NCI-H510A treated with DMSO at 0.1 percent for 48 hours (cell line): Measurements from ENCODE around the gene KRT20.
"Not testable (repeated sequence)": the region's sequence is repeated elsewhere in the genome, so short reads cannot be mapped to it uniquely, and the experiment has no call there.

Source experiments
- DNase-seq: peaks from one replicate; lab custom pipeline; 2025; lab: John Stamatoyannopoulos, UW

The KRT20 gene

DNA sequence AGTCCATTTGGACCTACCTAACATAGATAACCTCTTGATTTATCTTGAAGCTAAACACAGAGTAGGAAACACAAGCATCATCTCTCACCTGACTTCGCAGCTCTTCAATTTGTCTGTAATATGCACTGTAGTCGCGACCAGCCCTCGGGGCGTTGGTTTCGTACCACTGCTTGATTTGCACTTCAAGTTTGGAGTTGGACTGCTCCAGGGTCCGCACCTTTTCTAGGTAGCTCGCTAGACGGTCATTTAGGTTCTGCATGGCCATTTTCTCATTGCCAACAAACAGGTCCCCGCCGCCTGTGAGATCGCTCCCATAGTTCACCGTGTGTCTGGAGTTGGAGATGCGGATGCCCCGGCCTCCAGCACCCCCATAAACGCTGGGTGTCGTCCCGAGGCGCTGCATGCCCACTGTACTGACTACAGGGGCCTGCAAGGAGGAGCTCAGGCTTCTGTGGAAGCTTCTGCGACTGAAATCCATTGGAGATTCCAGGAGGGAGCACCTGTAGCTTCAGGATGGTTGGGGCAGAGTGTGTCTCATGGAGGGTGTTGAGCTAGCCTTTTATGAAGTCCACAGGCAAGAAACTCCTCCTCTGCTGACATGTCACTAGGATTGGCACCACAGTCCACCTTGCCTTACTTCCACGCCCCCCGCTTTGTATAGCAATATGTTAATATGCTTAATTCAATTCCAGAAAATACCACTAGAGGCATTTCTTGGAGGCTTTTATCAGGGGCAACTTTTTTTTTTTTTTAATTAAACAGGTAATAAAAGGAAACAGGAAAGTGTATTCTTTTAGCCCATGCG lies at the start of gene KRT20:
TSS of gene KRT20 (minus strand) at position 535 of the 805 bp plus-strand sequence. CDS start at position 478, 57 bp downstream.
- no peak for DNase-seq

DNA sequence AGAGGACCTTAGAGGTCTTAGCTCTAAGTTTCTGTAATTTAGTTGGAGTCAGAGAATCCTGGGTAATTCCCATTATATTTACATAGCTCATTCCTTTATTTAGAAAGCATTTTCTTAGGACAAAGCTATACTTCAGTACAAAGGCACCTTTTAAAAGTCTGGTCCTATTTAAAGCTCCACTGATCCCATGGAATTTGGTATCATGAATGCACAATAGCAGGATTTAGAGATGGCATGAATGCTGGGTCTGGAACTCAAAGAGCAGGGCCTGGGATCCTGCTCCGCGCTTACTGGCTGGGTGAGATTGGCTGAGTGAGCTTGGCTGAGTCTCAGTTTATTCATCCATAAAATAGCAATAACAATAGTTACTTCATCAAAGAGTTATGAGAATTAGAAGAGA lies 47.6 kb upstream of the KRT20 start:
- no peak for DNase-seq

DNA sequence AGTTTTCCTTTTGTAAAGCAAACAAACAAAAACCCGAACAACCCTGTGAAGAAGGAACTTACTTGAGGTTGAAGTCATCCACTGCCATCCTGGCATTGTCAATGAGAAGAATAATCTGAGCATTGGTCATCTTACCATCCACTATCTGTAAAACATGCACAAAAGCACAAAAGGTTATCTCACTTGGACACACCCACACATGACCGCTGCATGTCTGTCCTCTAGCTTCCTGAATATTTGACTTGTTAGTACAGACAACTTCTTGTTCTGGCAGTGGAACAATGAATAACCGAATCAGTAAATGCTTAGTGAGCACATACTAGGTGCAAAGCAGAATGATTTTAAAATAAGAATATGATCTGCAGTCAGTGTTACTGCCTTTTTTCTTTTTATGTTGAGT lies 46.3 kb upstream of the KRT20 start:
- DNase-seq: no peak

GRCh38 chr17:40926341-40926740 lies 41.3 kb upstream of the KRT20 start:
- DNase-seq: no peak

DNA sequence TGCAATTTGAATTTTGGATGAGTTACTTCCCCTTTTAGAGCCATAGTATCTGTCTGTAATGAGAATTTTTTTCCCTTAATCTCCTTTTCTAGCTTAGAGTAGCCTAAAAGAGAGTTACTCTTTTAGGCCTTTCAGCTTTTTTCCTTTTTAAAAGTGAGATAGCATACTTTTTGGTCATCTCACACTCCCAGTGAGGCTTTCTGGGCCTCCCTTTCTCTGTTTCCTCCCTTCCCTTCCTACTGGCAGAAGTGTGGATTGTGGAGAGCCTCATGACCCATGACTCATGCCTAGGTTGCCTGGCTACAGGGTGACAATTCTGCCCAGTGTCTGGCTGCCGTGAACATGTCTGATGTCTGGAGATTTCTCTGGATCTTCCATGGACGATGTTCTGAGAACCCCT lies 37.2 kb upstream of the KRT20 start:
- DNase-seq: no peak

DNA sequence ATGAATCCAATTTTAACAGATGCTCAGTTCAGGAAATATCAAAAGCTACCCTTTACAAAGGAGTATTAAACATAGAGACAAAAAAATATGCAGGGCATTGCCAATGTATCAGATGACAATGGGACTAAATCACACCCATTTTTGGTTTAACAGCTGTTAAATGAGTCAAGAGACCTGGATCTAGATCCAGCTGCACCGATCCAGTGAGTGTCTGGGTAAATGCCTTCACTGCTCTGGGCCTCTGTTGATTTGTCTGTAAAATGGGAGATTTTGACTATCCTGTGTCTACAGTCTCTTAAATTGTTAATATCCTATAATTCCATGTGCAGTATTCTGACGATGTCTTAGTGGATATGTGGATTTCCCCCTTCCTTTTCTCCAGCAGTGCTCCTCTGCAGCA lies 36.0 kb upstream of the KRT20 start:
- no peak for DNase-seq

GRCh38 chr17:40917116-40917515 lies 32.1 kb upstream of the KRT20 start:
- DNase-seq: not testable (repeated sequence)

DNA sequence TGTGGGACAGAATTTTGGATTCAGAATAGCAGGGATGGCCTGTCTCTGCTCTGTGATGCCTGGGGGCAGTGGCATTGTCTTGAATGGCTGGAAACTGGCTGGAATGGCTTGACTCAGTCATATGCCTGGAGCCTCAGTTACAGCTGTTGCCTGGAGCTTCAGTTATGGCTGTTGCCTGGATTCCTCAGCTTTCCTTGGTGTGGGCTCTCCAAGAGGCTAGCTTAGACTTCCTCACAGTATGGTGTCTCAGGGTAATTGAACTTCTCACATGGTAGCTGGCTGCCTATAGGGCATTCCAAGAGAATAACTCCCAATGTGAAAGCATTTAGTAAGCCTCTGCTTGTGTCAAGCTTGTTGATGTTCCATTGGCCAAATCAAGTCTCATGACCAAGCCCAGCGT lies 31.3 kb upstream of the KRT20 start:
- no peak for DNase-seq

DNA sequence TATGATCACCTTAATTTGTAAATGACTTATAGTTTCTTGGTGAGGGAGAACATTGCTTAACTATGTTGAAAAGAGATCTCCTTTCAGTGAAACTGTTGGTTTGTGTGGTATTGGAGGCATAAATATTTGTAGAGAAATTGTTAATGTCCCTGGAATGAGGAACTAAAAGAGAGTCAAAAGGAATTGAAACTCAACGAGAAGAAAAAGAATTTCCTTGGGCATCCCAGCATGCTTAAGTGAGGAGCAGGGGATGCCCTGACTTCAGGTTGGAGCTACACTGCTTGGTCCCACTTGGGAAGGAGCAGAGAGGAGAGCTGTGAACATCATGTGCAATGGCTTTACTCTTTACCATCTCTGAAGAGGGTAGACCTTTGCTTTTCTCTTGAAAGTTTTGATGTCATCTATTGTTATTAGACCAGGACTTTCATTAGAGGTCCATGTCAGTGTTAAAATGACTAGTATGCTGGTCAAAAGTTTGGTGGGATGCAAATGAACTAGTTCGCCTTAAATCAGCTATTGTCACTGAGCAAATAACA lies 30.7 kb upstream of the KRT20 start:
- DNase-seq: no peak

DNA sequence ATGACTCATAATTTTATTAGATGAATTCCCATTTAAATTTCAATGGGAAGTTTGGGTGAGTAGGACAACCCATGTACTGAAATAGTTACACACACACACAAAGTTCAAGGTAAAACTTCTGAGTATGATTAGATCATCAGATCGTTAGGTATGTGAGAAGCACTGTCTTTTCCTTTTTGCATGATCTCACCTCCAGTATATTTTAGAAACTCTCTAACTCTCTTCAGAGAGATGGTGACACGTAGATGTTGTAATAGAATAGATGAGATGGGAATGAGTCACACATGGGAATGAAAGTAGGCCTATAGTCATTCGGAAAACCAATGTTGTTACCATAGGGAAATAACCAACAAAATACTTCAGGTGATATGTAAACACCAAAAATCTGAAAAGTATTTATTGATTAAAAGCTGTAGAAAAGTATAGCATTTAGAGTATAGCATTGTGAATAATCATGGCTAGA lies 30.2 kb upstream of the KRT20 start:
- no peak for DNase-seq

DNA sequence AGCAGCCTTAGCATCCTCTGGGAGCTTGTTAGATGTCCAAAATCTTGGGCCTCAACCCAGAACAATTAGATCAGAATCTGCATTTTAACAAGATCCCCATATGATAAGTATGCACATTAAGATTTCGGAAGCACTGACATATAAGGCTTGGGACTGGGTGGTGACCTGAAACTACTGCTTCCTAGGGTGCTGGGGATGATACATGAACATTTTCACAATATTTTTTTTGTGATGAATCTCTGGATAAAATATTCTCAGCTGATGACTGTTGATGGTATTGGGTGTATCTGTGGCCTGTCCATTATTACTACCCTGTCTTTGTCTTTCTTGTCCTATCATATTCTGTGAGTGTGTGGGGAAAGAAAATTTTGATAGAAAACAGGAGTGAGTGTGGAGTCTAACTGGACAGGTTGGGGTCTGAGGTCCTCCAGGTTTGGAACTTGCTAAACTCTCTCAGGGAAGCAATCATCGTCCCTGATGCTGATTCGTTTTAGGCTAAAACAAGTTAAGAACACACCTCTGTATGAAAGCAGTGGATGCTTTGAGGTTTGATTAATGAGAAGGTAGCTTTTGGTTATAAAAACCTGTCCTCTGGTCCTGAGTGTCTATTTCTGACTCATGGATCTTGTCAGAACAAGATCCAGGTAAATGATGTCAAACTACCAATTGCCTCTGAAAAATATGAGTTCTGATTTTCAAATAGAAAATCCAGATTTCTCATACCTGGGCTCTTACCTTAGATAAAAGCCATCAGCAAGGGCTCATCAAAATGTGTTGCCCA lies 29.2 kb upstream of the KRT20 start:
- DNase-seq: no peak

GRCh38 chr17:40912486-40913210 lies 27.6 kb upstream of the KRT20 start:
- no peak for DNase-seq

- DNase-seq: no peak
Measured at GRCh38 chr17:40910441-40910841, 25.4 kb upstream of the KRT20 start.

DNA sequence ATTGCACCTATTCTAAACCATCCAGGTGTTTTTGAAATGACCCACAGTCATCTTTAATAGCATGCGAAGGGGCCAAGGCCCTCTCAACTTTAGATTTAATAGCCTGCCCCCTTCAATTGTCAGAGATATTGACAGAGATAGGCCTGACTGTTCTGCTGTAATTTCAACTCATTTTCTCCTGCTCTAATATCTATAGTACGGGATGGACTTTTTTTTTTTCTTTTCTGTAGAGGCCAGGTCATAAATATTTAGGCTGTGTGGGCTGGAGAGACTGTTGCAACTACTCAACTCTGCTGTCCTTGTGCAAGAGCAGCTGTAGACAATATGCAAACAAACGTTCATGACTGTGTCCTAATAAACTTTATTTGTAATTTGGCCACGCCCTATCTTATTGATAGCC lies 24.7 kb upstream of the KRT20 start:
- peak; percentile 27 for DNase-seq

- DNase-seq: peak; percentile 85
Measured at GRCh38 chr17:40909351-40909750, 24.3 kb upstream of the KRT20 start.

- DNase-seq: no peak
Measured at GRCh38 chr17:40906613-40907012, 21.6 kb upstream of the KRT20 start.

GRCh38 chr17:40905370-40905769 lies 20.3 kb upstream of the KRT20 start:
- DNase-seq: no peak

GRCh38 chr17:40903129-40903847 lies 18.2 kb upstream of the KRT20 start:
- peak; percentile 22 for DNase-seq

DNA sequence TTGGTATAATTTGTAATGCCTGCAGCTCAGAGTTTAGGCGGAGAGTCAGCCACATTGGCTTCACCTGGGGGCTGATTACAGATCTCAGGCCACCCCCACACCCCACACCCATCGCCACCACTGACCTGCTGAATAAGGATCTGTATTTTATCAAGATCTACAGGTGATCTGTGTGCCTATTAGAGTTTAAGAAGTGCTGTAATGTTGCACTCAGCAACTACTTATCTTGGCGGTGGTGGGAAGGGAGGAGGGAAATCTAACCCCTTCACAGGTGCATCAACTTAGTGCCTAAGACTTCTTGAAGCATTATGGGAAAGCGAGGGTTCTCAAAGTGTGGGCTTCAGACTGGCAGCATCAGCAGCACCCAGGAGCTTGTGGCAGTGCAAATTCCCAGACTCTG lies 17.5 kb upstream of the KRT20 start:
- no peak for DNase-seq

GRCh38 chr17:40901981-40902474 lies 17.0 kb upstream of the KRT20 start:
- DNase-seq: peak; percentile 64

DNA sequence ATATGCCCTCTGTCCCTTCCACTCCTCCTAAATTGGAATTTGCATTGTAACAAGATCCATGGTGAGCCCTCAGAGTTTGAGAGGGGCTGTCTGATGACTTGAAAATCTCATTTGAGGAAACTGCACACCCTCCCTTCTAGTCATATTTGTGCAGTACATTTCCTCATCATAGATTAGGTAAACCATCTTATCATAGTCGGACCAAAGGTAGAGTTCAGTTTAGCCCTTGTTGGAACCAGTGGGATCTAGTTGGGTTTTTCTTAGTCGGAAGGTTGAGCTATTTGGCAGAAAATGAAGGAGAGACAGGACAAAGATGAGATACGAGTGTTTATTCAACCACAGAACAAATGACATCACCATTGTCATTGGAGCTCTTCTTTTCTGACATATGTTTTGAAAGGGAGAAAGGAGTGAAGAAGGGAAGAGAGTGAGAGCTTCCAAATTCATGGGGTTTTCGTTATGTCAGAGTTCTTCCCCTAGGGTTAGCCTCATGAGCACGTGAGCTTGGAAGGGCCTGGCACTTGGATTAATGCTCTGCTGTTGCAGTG lies 15.8 kb upstream of the KRT20 start:
- DNase-seq: no peak
